WTC11 (cell line): ENCODE measurements around the gene SERPINB12. TPM values are rescaled to one million over a fixed set of nuclear protein-coding genes. Genes with fewer than 3 reads are reported as not detected.

Experiments
- ATAC-seq: fragments of 200-7000 bp; cut with Tn5 transposase; 2 replicates; pipeline ENCODE4 v1.10.0; 2021; ENCODE audit warnings: mild to moderate bottlenecking, moderate library complexity
- CTCF ChIA-PET: fragments of 300-600 bp; sonication (Branson Sonifier 250); formaldehyde crosslinking; loops from one replicate; lab custom pipeline; 2021; ENCODE audit warnings: antibody characterized with exemption; lab: Charles Lee
- POLR2A ChIA-PET: fragments of 350-600 bp; sonication (Branson Sonifier 250); formaldehyde crosslinking; loops from one replicate; lab custom pipeline; 2021; ENCODE audit warnings: antibody characterized with exemption; lab: Charles Lee
- DNase-seq: peaks from one replicate; pipeline ENCODE4 v3.0.0; 2021; ENCODE audit warnings: low spot score
- H3K27ac Mint-ChIP-seq: 2 replicates; pipeline ENCODE4 v1.8.0; 2021; ENCODE audit warnings: mixed read lengths
- H3K27me3 Mint-ChIP-seq: 2 replicates; pipeline ENCODE4 v1.8.0; 2021; ENCODE audit warnings: low read depth, mild to moderate bottlenecking, moderate library complexity, mixed read lengths
- H3K36me3 Mint-ChIP-seq: 2 replicates; pipeline ENCODE4 v1.8.0; 2021; ENCODE audit warnings: mixed read lengths
- H3K4me1 Mint-ChIP-seq: 2 replicates; pipeline ENCODE4 v1.8.0; 2022; ENCODE audit warnings: mixed read lengths
- H3K4me3 Mint-ChIP-seq: 2 replicates; pipeline ENCODE4 v1.8.0; 2021; ENCODE audit warnings: mild to moderate bottlenecking, moderate library complexity, mixed read lengths
- H3K9me3 Mint-ChIP-seq: 2 replicates; pipeline ENCODE4 v1.8.0; 2021; ENCODE audit warnings: mixed read lengths
- AFF4 ChIP-seq: sonication (generic); formaldehyde crosslinking; IDR thresholded peaks from 2 replicates; pipeline ENCODE4 v1.8.1; 2023; ENCODE audit warnings: mild to moderate bottlenecking, missing genetic modification reagents, borderline replicate concordance
- ATF2 ChIP-seq: sonication (generic); formaldehyde crosslinking; IDR thresholded peaks from 2 replicates; pipeline ENCODE4 v1.8.1; 2022; ENCODE audit warnings: low read depth, missing genetic modification reagents, borderline replicate concordance
- ATF3 ChIP-seq: sonication (generic); formaldehyde crosslinking; conservative IDR thresholded peaks from 2 replicates; pipeline ENCODE4 v1.8.1; 2022; ENCODE audit warnings: mild to moderate bottlenecking, missing genetic modification reagents
- CTCF ChIP-seq: fragments of 200-600 bp; IDR thresholded peaks from 2 replicates; pipeline ENCODE4 v1.8.0; 2022; ENCODE audit warnings: antibody characterized with exemption
- ELF4 ChIP-seq: sonication (generic); formaldehyde crosslinking; IDR thresholded peaks from 2 replicates; pipeline ENCODE4 v1.8.1; 2022; ENCODE audit warnings: low read depth, mild to moderate bottlenecking, moderate library complexity, missing genetic modification reagents
- FOXK1 ChIP-seq: sonication (generic); formaldehyde crosslinking; IDR thresholded peaks from 2 replicates; pipeline ENCODE4 v1.8.0; 2022; ENCODE audit warnings: mild to moderate bottlenecking, moderate library complexity, missing genetic modification reagents
- GABPB1 ChIP-seq: sonication (generic); formaldehyde crosslinking; IDR thresholded peaks from 2 replicates; pipeline ENCODE4 v1.8.1; 2023; ENCODE audit warnings: mild to moderate bottlenecking, missing genetic modification reagents
- GTF2I ChIP-seq: fragments of 250-450 bp; sonication (Bioruptor Pico); conservative IDR thresholded peaks from 2 replicates; pipeline ENCODE4 v1.4.0; 2021; ENCODE audit warnings: mild to moderate bottlenecking
- IRF1 ChIP-seq: sonication (generic); formaldehyde crosslinking; IDR thresholded peaks from 2 replicates; pipeline ENCODE4 v1.8.0; 2023; ENCODE audit warnings: missing genetic modification reagents
- JAZF1 ChIP-seq: fragments of 250-450 bp; sonication (Bioruptor Pico); IDR thresholded peaks from 2 replicates; pipeline ENCODE4 v1.9.0; 2021; ENCODE audit warnings: moderate library complexity, mild to moderate bottlenecking, inconsistent platforms
- KAT7 ChIP-seq: sonication (generic); formaldehyde crosslinking; IDR thresholded peaks from 2 replicates; pipeline ENCODE4 v1.8.1; 2023; ENCODE audit warnings: missing genetic modification reagents, mild to moderate bottlenecking, borderline replicate concordance
- MXD4 ChIP-seq: fragments of 250-450 bp; sonication (Bioruptor Pico); IDR thresholded peaks from 2 replicates; pipeline ENCODE4 v1.8.0; 2021; ENCODE audit warnings: mild to moderate bottlenecking, moderate library complexity, borderline replicate concordance
- NFATC4 ChIP-seq: fragments of 250-450 bp; sonication (Bioruptor Pico); IDR thresholded peaks from 2 replicates; pipeline ENCODE4 v1.9.0; 2021; ENCODE audit warnings: mild to moderate bottlenecking
- NR2C2 ChIP-seq: sonication (generic); formaldehyde crosslinking; IDR thresholded peaks from 2 replicates; pipeline ENCODE4 v1.8.0; 2022; ENCODE audit warnings: mild to moderate bottlenecking, missing genetic modification reagents
- PREB ChIP-seq: sonication (generic); formaldehyde crosslinking; IDR thresholded peaks from 2 replicates; pipeline ENCODE4 v1.8.1; 2022; ENCODE audit warnings: mild to moderate bottlenecking, missing genetic modification reagents, moderate library complexity, borderline replicate concordance
- PRRX2 ChIP-seq: fragments of 250-450 bp; sonication (Bioruptor Pico); IDR thresholded peaks from 2 replicates; pipeline ENCODE4 v1.8.0; 2021; ENCODE audit warnings: mild to moderate bottlenecking
- RORB ChIP-seq: fragments of 250-450 bp; sonication (Bioruptor Pico); IDR thresholded peaks from 2 replicates; pipeline ENCODE4 v1.9.0; 2021; ENCODE audit warnings: mild to moderate bottlenecking
- SOX15 ChIP-seq: fragments of 250-450 bp; sonication (Bioruptor Pico); IDR thresholded peaks from 2 replicates; pipeline ENCODE4 v1.9.0; 2021; ENCODE audit warnings: mild to moderate bottlenecking
- TEAD1 ChIP-seq: sonication (generic); formaldehyde crosslinking; IDR thresholded peaks from 2 replicates; pipeline ENCODE4 v1.8.0; 2022; ENCODE audit warnings: mild to moderate bottlenecking, missing genetic modification reagents
- TEAD4 ChIP-seq: sonication (generic); formaldehyde crosslinking; IDR thresholded peaks from 2 replicates; pipeline ENCODE4 v1.8.0; 2022; ENCODE audit warnings: mild to moderate bottlenecking, missing genetic modification reagents
- USF2 ChIP-seq: sonication (generic); formaldehyde crosslinking; IDR thresholded peaks from 2 replicates; pipeline ENCODE4 v1.8.1; 2023; ENCODE audit warnings: mild to moderate bottlenecking, missing genetic modification reagents, moderate library complexity
- ZBTB43 ChIP-seq: sonication (generic); formaldehyde crosslinking; IDR thresholded peaks from 2 replicates; pipeline ENCODE4 v1.8.1; 2023; ENCODE audit warnings: mild to moderate bottlenecking, missing genetic modification reagents
- ZNF416 ChIP-seq: fragments of 250-450 bp; sonication (Bioruptor Pico); IDR thresholded peaks from 2 replicates; pipeline ENCODE4 v1.9.0; 2021; ENCODE audit warnings: mild to moderate bottlenecking, inconsistent platforms
- ZNF512 ChIP-seq: sonication (generic); formaldehyde crosslinking; IDR thresholded peaks from 2 replicates; pipeline ENCODE4 v1.8.1; 2022; ENCODE audit warnings: missing genetic modification reagents, borderline replicate concordance
- ZNF671 ChIP-seq: fragments of 250-450 bp; sonication (Bioruptor Pico); IDR thresholded peaks from 2 replicates; pipeline ENCODE4 v1.8.0; 2021; ENCODE audit warnings: mild to moderate bottlenecking
- total RNA-seq: library from RNA; stranded (reverse); gene quantifications from 3 replicates; pipeline ENCODE4 v1.2.3, GENCODE V29; 2021

Gene SERPINB12
- total RNA-seq, 1 experiment from 2014 or later = not detected

- Mint-ChIP-seq H3K4me1 (peaks cover 13% of the 10 kb centered on the region), H3K27ac (no peak overlapping the region; the same call in 1 of the 2 replicates), H3K4me3 (no peak overlapping the region), H3K36me3 (no peaks in the 10 kb centered on the region), H3K27me3 (no peaks in the 10 kb centered on the region), H3K9me3 (no peaks in the 10 kb centered on the region)
- POLR2A ChIA-PET = interaction anchor here (0.6 kb wide), 1 partner anchor 18 kb away, joined by 3 read pairs; no protein-coding TSS in a partner anchor
- ATAC-seq = no peak
- no peak for TF ChIP-seq SOX15
- TF ChIP-seq ZBTB43 (CRISPR knock-in tag) = no peak
- no peak for TF ChIP-seq ZNF671 (CRISPR knock-in tag)
- no peak for TF ChIP-seq ATF2
- TF ChIP-seq PREB (CRISPR knock-in tag) = no peak
- TF ChIP-seq CTCF = no peak
- no peak for TF ChIP-seq FOXK1
- TF ChIP-seq ZNF512 (CRISPR knock-in tag) = no peak
- no peak for TF ChIP-seq ZNF416 (CRISPR knock-in tag)
- TF ChIP-seq NFATC4 (CRISPR knock-in tag) = no peak
- no peak for TF ChIP-seq TEAD4 (CRISPR knock-in tag)
- no peak for TF ChIP-seq PRRX2 (CRISPR knock-in tag)
- TF ChIP-seq ATF3 = no peak
- no peak for TF ChIP-seq KAT7 (CRISPR knock-in tag)
- TF ChIP-seq NR2C2 (CRISPR knock-in tag) = no peak
- TF ChIP-seq JAZF1 (CRISPR knock-in tag) = no peak
- no peak for TF ChIP-seq ELF4 (CRISPR knock-in tag)
- no peak for TF ChIP-seq GABPB1
- TF ChIP-seq RORB (CRISPR knock-in tag) = no peak
- TF ChIP-seq MXD4 (CRISPR knock-in tag) = no peak
- DNase-seq = no peak
- CTCF ChIA-PET = no interaction called here
Observed at GRCh38 chr18:63606526-63606925, 64.4 kb downstream of the SERPINB12 start.

- ATAC-seq = peak; percentile 57
- H3K36me3 Mint-ChIP-seq = no peaks in the 10 kb centered on the region
- no peak for DNase-seq
- H3K27ac Mint-ChIP-seq = no peak overlapping the region
- peaks cover 6% of the 10 kb centered on the region for H3K9me3 Mint-ChIP-seq
- H3K27me3 Mint-ChIP-seq = no peaks in the 10 kb centered on the region
- ChIA-PET POLR2A (no interaction called here), CTCF (no interaction called here)
- no peak overlapping the region for H3K4me3 Mint-ChIP-seq
- H3K4me1 Mint-ChIP-seq = peaks cover 12% of the 10 kb centered on the region
- TF ChIP-seq TEAD1 (CRISPR knock-in tag) (no peak), AFF4 (CRISPR knock-in tag) (no peak), USF2 (CRISPR knock-in tag) (no peak), IRF1 (no peak), JAZF1 (CRISPR knock-in tag) (no peak), GTF2I (no peak)
Observed at GRCh38 chr18:63613420-63613819, 71.3 kb downstream of the SERPINB12 start.
